ENCODE data around the gene PDE4D.
"Not testable (repeated sequence)": the region's sequence is repeated elsewhere in the genome, so short reads cannot be mapped to it uniquely, and the experiment has no call there.

The PDE4D gene

DNA sequence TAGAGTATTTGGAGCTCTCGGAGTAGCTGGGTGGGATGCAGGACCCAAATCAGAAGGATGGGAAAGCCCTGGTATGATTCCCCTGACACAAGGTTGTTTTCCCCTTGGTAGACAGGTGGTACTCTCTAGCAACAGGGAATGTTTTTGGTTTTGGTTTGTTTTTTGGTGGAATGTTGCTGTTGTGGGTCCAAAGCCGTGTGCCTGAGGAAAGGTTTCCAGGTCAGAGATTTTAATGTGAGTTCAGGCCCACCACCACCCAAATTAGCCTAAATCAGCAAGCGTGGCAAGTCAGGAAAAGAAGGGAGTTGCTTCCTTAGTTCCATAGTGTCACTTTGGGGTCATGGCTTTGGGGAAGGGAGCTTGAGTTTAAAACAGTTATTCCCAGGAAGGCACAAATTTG lies 925.2 kb downstream of the PDE4D start:
- no peak for DNase-seq (ENCODE audit: low spot score)

DNA sequence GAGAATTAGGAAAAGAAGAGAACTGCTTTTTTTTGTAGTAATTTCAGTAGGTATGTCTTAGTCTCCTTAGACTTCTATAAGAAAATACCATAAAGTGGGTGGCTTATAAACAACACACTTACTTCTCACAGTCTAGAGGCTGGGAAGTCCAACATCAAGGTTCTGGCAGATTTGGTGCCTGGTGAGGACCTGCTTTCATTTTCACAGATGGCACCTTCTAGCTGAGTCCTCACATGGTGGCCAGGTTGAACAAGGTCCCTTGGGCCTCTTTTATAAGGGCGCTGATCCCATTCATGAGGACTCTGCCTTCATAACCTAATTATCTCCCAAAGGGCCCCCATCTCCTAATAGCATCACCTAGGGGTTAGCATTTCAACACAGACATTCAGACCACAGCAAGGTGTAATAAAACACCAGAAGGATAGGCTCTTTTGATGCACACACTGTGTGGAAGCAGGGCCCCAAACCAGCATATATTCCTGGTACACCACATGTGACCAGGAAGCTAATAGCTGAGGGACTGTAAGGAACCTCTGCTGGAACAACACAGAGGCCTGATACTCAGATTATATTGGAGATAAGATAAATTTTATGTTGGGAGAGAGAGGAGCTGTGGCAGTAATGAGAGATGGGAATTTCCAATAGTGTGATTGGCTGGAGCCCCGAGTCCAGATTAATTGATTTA lies 925.8 kb downstream of the PDE4D start:
- DNase-seq (ENCODE audit: low spot score), result no peak

DNA sequence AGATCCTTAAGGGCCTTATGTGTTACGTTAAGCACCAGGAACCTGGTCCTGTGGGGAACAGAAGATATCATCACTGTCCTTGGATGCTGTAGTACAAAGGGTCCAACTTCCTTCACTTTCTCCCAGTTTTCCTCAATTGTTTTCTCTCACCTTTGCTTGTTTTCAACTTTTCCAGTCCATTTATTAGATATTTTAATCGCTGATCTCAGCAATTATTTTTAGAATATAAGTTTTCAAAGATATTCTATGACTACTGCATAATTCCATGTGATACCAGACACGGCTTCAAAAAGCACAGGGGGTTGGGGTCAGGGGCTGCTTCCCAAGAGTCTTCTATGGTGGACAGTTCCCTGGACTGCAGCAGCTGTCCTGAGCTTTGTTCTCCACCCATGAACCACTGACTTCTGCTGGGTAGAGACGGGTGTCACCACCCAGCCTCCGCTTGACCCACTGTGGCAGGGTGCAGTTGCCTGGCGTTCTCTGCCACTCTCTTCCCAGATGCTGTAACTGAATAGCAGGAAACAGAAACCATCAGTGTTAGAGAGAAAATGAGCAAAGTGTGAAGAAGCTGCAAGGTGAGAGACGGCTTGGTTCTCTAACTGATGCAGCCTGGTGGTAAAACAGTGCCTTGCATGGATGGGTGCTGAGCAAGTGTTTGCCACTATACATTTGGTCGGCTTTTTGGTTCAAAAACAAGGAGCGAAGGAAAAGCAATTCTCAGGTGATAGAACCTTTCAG lies 927.7 kb downstream of the PDE4D start:
- no peak for DNase-seq (ENCODE audit: low spot score)

- no peak for DNase-seq (ENCODE audit: low spot score)
Observed at GRCh38 chr5:58963821-58964220, 929.7 kb downstream of the PDE4D start.

DNA sequence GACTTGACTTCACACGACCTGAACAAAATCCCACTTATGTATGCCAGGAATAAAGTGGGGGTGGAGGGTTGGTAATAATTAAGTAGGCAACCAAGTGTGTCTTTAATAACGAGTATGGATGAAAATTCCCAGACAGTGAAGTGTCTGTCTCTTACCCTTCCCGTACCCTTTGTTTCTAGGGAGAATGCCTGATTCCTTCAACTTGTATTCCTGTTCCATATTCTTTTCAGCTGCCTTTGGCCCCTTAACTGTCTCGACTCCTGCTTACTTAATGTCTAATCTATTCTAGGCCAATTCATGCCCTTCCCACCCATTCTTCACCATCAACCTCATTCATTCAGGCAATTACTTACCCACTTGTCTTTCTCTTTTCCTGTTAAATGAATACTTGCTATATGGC lies 930.2 kb downstream of the PDE4D start:
- DNase-seq (ENCODE audit: low spot score), result no peak

DNA sequence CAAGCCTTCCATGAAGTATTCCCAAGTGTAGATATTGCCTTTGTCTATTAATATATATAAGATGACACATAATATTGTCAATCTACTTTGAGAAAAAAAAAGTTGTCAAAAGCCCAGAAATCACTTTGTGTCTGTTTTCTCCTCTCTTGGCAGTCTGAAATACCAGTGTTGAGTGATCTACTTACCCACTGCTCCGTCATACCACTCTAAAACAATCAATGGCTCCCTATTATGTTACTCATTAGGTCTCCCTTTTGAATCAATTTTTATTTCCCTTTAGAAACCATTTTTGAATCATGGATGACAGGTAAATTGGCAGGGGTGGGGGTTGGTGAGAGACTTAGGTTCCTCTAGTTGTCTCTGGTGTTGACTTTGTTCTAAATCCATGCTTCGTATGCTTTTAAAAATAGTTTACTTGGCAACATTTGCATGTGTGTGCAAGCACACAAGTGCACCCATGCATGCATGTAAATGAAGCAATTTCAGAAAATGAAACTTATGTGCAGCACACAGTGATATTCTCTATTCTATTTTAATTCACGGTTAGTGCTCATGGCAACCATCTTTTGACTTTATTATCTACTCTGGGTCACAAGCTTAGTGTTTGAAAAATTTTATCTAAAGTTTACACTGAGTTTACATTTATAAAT lies 931.8 kb downstream of the PDE4D start:
- DNase-seq (ENCODE audit: low spot score), result no peak

- no peak for DNase-seq (ENCODE audit: low spot score)
Observed at GRCh38 chr5:58958701-58959100, 934.8 kb downstream of the PDE4D start.

- DNase-seq (ENCODE audit: low spot score), result not testable (repeated sequence)
Observed at GRCh38 chr5:58953218-58953617, 940.3 kb downstream of the PDE4D start.

DNA sequence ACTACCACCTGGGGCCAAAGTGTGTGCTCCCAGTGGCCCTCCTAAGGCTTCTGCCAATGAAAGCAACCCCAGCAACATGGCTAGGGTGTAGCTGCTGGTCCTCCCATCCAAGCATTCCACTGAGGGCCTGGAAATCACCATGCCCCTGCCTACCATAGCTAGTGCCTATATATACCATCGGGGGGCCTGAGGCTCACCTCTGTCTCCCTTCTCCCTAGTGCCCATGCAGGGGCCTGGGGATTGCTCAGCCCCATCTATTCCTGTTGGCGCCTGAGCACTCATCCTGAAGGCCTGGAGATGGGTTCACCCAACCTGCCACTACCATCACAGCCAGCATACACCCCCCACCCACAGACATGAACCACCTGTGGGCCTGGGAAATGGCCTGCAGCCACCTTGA lies 943.3 kb downstream of the PDE4D start:
- no peak for DNase-seq (ENCODE audit: low spot score)

GRCh38 chr5:58946230-58946629 lies 947.3 kb downstream of the PDE4D start:
- no peak for DNase-seq (ENCODE audit: low spot score)

DNA sequence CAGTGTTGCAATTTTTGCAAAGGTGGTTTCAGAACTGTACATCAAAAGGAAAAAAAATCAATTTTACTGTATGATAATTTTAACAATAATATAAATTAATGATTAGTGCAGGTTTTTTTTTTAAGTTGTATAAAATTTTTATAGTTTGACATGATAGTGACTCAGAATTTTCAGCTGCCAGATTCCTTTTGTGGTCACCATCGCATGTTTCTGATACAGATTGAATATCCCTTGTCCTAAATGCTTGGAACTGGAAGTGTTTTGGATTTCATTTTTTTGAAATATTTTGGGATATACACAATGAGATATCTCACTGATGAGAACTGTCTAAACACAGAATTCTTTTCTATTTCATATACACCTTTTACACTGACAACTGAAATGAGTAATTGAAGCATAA lies 949.3 kb downstream of the PDE4D start:
- DNase-seq (ENCODE audit: low spot score), result no peak

DNA sequence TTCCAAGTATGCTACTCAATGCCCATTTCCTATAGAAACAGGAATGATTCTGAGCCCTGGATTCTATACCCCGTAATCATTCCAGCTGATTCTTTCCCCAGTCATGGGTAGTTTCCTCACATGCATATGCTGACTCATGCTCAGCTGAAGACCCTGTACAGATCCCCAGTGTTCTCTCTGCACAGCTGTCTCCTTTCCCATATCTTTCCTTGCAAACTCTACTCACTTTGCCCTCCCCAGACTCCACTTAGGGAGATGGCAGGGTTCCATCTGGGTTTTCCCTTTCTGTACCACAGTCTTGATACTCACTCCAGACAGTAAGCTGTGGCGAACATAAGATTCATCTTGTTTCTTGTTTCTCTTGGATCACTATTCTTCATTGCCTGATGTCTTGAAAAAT lies 953.1 kb downstream of the PDE4D start:
- no peak for DNase-seq (ENCODE audit: low spot score)

- no peak for DNase-seq (ENCODE audit: low spot score)
Observed at GRCh38 chr5:58939664-58940063, 953.9 kb downstream of the PDE4D start.

DNA sequence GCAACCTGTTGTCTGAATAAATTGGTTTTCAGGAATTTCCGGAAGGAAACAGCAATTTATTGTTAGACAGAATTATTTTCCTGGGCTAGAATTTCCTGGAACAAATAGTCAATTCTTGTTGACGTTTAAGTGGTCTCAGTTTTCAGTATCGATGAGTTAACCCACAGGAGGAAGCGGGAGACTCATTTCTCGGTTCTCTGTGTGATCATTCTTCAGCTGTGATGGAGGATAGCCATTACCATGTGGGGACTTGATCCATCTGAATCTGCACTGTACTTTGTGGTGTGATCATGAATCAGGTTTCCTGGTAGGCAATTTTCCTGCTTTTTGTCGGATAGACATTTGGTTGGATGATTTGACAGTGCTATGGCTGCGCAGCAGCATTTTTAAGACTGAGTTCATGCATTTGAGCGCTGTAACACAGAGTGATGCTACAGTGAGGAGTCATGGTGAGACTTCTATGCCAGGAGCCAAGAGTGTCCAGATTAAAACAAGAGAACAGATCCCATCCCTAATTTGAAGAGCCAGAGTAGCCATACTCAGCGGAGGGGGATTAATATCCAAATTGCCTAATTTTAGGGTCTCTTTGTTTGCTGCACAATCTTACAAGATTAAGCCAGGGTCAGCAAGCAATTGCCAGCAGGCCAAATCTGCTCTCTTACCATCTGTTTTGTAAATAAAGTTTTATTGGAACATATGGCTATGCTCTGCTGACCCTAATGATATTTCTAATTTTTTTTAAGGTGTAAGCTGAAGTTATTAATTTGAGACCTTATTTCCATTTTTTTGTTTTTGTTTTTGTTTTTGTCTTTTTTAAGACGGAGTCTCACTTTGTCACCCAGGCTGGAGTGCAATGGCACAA lies 954.7 kb downstream of the PDE4D start:
- DNase-seq (ENCODE audit: low spot score), result no peak

DNA sequence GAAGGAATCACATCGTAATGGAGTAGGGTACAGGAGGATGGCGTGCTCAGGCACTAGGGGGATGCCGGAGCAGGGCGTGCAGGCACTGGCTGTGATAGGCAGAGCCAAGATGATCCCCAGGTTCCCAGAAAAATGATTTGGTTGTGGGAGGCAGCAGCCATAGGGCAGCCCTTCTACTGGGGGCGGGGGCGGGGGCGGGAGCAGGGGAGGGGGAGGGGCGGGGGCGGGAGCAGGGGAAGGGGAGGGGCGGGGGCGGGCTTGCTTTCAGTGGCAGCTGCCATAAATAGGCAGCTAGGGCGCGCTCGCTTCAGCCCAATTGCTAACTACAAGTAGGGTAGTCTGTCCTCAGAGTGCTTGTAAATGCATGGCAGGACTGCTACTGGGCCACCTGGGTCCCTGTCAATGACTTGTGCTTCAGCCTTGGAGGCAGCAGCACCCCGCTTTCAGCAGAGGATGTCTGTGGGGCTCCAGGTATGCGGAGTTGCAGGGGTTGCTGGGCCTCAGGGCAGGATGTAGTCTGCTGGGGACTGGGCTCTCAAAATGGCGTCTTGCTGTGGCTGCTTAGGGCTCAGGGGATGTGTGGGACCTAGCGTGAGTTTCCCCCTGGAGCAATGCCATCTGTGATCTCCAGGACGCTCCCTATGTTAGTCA lies 956.4 kb downstream of the PDE4D start:
- DNase-seq (ENCODE audit: low spot score), result no peak

- DNase-seq (ENCODE audit: low spot score), result no peak
Observed at GRCh38 chr5:58934629-58935097, 958.9 kb downstream of the PDE4D start.

DNA sequence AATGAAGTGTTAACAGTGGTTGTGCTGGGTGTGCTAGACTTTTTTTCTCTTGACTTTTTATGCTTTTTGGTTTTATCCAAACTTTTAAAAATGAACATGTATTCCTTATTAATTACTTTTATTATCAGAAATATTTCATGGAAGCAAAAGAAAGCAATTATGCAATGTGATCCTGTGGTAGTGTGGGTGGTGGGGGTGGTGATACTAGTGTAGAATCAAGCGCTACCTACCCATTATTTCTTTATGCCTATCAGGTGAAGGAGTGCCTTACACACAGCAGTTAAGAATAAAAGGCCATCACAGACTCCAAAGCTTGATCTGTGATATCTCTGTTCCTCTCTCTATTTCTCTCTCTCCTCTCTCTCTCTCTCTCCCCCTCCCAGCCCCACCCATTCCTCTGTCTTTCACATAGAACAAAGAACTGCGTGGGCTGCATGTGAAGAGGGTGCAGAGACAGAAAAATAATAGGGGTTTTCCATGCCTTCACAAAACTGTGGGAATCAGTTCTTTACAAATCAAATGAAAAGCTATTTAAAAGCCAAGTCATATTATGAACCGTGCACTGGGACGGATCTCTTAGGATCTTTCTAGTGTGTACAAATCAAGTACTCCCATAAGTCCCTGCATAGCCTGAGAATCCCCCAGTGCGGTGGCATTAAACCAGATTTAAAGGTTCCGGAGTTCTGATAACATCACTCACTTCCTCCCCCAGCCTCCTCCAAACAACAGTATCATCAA lies 959.5 kb downstream of the PDE4D start:
- peak; percentile 45 for DNase-seq (ENCODE audit: low spot score)

DNA sequence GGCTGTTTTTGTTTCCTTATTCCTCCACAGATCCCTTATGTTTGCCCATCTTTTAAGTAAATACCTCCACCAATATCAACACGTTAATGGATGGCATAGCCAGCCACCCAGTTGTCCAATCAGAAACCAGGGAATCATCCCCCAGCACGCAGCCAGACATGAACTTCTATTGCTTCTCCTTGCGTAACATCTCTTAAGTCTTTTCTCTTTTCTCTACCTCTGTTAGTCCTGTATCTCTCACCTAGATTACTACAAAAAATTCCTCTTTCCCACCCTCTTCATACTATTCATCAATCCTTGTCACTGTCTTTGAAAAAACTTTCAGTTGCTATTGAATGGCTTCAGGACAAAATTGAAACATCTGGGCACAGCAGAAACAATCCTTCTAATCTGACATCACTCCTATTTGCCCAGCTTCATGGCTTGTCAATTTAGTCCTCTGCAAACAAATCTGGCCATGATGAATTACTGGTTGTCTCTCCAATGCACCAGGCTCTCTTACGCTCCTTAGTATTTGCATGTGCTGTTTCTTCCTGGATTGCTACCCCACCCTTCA lies 961.4 kb downstream of the PDE4D start:
- DNase-seq (ENCODE audit: low spot score), result no peak

DNA sequence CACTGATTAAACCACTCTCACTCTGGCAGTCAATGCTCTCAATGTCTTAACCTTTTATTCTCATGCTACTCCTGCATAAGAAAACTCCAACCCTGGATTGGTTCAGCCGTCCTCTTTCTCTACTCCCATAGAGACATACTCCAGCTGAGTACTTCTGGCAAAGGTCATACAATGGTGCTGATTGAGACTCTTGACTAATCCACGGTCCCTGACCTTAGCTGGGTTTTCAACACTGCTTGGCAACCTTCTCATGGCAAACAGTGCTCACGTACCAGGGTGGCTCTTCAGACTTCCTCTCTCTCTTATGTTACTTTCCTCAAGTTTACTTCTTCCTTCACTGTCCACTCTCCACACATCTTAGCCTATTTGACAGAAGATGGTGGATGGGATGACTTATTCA lies 963.0 kb downstream of the PDE4D start:
- DNase-seq (ENCODE audit: low spot score), result no peak

DNA sequence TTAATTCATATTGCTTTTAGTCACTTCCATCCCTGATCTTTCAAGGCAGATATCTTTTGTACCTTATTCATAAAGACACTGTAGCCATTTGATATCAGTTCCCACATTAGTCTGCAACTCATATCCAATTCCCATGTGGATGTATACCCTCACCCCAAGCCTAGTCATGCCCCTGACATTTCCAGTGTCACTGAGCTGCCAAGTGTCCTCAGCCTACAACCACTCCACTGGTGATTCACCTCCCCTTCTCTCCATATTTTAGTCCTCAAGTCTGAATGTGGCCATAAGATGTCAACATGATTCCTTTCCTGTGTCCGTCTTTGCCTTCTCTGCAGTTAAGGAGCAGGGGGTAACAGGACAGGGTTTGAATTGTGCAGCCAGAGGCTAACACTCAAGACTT lies 963.8 kb downstream of the PDE4D start:
- DNase-seq (ENCODE audit: low spot score), result no peak

DNA sequence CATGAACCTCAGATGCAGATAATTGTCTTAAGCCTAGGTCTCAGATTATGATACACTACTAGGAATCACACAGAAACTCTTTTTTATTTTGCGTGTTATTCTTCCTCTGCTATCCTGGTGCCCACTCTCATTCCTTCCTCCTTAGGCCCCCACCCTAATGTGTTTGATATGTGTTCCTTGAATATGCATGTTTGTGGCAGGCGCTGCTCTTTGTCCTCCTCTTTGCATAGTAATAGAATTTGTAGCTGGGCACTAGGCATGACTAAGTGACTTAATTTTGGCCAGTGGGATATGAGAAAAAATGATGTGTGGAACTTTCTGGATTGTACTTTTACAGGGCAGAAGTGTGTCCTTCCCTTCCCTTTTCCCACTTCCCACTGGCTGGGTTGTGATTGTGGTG lies 965.6 kb downstream of the PDE4D start:
- DNase-seq (ENCODE audit: low spot score), result no peak
